ENCODE measurements around the gene LRRFIP2.
"Not testable (repeated sequence)": the region's sequence is repeated elsewhere in the genome, so short reads cannot be mapped to it uniquely, and the experiment has no call there.

The LRRFIP2 gene

GRCh38 chr3:37126856-37127255 lies 47.5 kb downstream of the LRRFIP2 start:
- no peak for TF ChIP-seq CTCF (IDR thresholded peaks at IDR 0.05)
- no peak for TF ChIP-seq ZFX (IDR thresholded peaks at IDR 0.05; ENCODE audit: borderline replicate concordance)
- H3K27ac ChIP-seq = no peak overlapping the region

- TF ChIP-seq ZFX (IDR thresholded peaks at IDR 0.05; ENCODE audit: borderline replicate concordance) = no peak
- H3K27ac ChIP-seq = no peak overlapping the region
Observed at GRCh38 chr3:37125195-37126073, 48.9 kb downstream of the LRRFIP2 start.

GRCh38 chr3:37124435-37124834 lies 49.9 kb downstream of the LRRFIP2 start:
- TF ChIP-seq ZFX (IDR thresholded peaks at IDR 0.05; ENCODE audit: borderline replicate concordance) (no peak), CTCF (IDR thresholded peaks at IDR 0.05) (no peak)
- H3K27ac ChIP-seq = no peak overlapping the region

- no peak for TF ChIP-seq CTCF (IDR thresholded peaks at IDR 0.05)
- TF ChIP-seq ZFX (IDR thresholded peaks at IDR 0.05; ENCODE audit: borderline replicate concordance) = no peak
- H3K27ac ChIP-seq = no peak overlapping the region
Observed at GRCh38 chr3:37123292-37123691, 51.1 kb downstream of the LRRFIP2 start.

GRCh38 chr3:37122069-37122468 lies 52.3 kb downstream of the LRRFIP2 start:
- not testable (repeated sequence) for H3K27ac ChIP-seq

GRCh38 chr3:37118163-37118562 lies 56.2 kb downstream of the LRRFIP2 start:
- no peak overlapping the region for H3K27ac ChIP-seq
- no peak for TF ChIP-seq ZFX (IDR thresholded peaks at IDR 0.05; ENCODE audit: borderline replicate concordance)
- TF ChIP-seq CTCF (IDR thresholded peaks at IDR 0.05) = no peak

GRCh38 chr3:37117548-37117947 lies 56.8 kb downstream of the LRRFIP2 start:
- TF ChIP-seq ZFX (IDR thresholded peaks at IDR 0.05; ENCODE audit: borderline replicate concordance) = no peak
- TF ChIP-seq CTCF (IDR thresholded peaks at IDR 0.05) = no peak
- no peak overlapping the region for H3K27ac ChIP-seq

- TF ChIP-seq CTCF (IDR thresholded peaks at IDR 0.05) (no peak), ZFX (IDR thresholded peaks at IDR 0.05; ENCODE audit: borderline replicate concordance) (no peak)
- no peak overlapping the region for H3K27ac ChIP-seq
Observed at GRCh38 chr3:37116998-37117397, 57.4 kb downstream of the LRRFIP2 start.

Measured in 22Rv1 (cell line).